Astrocyte of the hippocampus (primary cell): ENCODE measurements around the gene RAE1.
A peak's percentile ranks its signal among the peaks of the same experiment; 100 is the strongest.
"Not testable (repeated sequence)": the region's sequence is repeated elsewhere in the genome, so short reads cannot be mapped to it uniquely, and the experiment has no call there.

Source experiments
- DNase-seq: peaks from one replicate; pipeline ENCODE4 v3.0.0; 2011; ENCODE audit warnings: low read depth, low spot score

RAE1 gene

GRCh38 chr20:57413986-57414385, 62.9 kb downstream of the RAE1 start:
- DNase-seq, result no peak

GRCh38 chr20:57414867-57415592, 64.0 kb downstream of the RAE1 start:
- DNase-seq, result peak; percentile 80

- no peak for DNase-seq
These were observed 64.7 kb downstream of the RAE1 start for GRCh38 chr20:57415771-57416170.

GRCh38 chr20:57416296-57417022, 65.4 kb downstream of the RAE1 start:
- DNase-seq, result no peak

- no peak for DNase-seq
These were observed 66.1 kb downstream of the RAE1 start for GRCh38 chr20:57417051-57417689.

- DNase-seq, result no peak
These were observed 67.0 kb downstream of the RAE1 start for GRCh38 chr20:57417830-57418780.

- not testable (repeated sequence) for DNase-seq
These were observed 68.4 kb downstream of the RAE1 start for GRCh38 chr20:57419479-57419878.

- DNase-seq, result no peak
These were observed 69.7 kb downstream of the RAE1 start for GRCh38 chr20:57420571-57421252.

- DNase-seq, result no peak
These were observed 70.5 kb downstream of the RAE1 start for GRCh38 chr20:57421253-57422220.

- DNase-seq, result no peak
These were observed 71.2 kb downstream of the RAE1 start for GRCh38 chr20:57422254-57422653.

GRCh38 chr20:57425150-57426013, 74.3 kb downstream of the RAE1 start:
- no peak for DNase-seq

GRCh38 chr20:57426271-57426689, 75.2 kb downstream of the RAE1 start:
- no peak for DNase-seq

- no peak for DNase-seq
These were observed 75.8 kb downstream of the RAE1 start for GRCh38 chr20:57426831-57427230.

- DNase-seq, result no peak
These were observed 77.5 kb downstream of the RAE1 start for GRCh38 chr20:57428324-57429158.
